Measurements from ENCODE around the gene TFDP1.

DNA sequence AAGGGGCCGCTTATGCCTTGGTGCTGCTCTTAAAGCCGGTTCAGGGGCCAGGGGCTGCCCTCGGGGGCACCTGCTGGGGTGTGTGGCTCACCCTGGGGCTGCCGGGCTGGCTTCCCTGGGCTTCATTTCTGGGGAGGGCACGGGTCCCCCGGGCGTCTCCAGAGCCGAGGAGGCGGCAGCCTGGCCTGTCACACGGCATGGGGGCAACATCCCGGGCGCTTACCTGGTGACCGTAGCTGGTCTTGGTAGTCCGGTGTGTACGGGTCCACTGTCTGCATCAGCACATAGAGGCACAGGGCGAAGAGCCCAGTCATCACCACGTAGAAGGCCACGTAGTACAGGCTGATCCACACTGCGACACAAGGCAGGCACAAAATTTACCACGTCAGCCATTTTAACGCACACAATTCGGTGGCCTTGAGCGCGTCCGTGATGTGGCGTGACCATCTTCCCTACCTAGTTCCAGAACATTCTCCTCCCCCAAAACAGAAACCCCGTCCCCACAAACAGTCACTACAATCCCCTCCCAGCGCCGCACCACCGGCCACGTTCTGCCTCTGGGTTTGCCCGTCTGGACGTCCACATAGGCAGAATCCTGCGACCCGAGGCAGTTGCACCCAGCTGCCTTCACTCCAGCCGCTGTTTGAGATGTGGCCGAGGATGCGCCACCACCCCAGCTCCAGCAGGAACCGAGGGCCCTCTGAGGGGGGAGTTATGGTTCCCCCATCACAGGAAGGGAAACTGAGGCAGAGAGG is 70.2 kb downstream of the TFDP1 start:
- TF ChIP-seq POLR2A (IDR thresholded peaks at IDR 0.05) (no peak), POLR2AphosphoS5 (IDR thresholded peaks at IDR 0.05) (no peak), EP300 (IDR thresholded peaks at IDR 0.05) (no peak)
- TF ChIP-seq, protein P1, sequence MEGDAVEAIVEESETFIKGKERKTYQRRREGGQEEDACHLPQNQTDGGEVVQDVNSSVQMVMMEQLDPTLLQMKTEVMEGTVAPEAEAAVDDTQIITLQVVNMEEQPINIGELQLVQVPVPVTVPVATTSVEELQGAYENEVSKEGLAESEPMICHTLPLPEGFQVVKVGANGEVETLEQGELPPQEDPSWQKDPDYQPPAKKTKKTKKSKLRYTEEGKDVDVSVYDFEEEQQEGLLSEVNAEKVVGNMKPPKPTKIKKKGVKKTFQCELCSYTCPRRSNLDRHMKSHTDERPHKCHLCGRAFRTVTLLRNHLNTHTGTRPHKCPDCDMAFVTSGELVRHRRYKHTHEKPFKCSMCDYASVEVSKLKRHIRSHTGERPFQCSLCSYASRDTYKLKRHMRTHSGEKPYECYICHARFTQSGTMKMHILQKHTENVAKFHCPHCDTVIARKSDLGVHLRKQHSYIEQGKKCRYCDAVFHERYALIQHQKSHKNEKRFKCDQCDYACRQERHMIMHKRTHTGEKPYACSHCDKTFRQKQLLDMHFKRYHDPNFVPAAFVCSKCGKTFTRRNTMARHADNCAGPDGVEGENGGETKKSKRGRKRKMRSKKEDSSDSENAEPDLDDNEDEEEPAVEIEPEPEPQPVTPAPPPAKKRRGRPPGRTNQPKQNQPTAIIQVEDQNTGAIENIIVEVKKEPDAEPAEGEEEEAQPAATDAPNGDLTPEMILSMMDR (IDR thresholded peaks at IDR 0.05), result no peak
